Heart left ventricle (tissue), 16 donors: ENCODE measurements around the gene PIP5K1B. TPM values are rescaled to one million over a fixed set of nuclear protein-coding genes. Genes with fewer than 3 reads are reported as not detected.

Source experiments
- ATAC-seq, 4 donors: fragments of 200-7000 bp; cut with Tn5 transposase; one replicate each; pipeline ENCODE4 v1.9.1; 2020 to 2022; ENCODE audit warnings: moderate library complexity in 4 of 4, mild to moderate bottlenecking in 3 of 4, moderate number of reproducible peaks in 1 of 4
- DNase-seq, 5 donors: peaks; one replicate each; pipeline ENCODE4 v3.0.0-alpha.2; 2020
- H3K27ac ChIP-seq, 12 donors: fragments of 200-600 bp; sonication (generic) in 4 of 12; one replicate each; pipeline versions ENCODE4 v1.5.0 to v1.8.0; 2016 to 2022; ENCODE audit warnings: mild to moderate bottlenecking in 2 of 12
- H3K27me3 ChIP-seq, 9 donors: fragments of 200-600 bp; sonication (generic) in 2 of 9; one replicate each; pipeline versions ENCODE4 v1.5.1 to v1.8.0; 2016 to 2022; ENCODE audit warnings: mild to moderate bottlenecking in 3 of 9
- H3K36me3 ChIP-seq, 9 donors: fragments of 200-600 bp; sonication (generic) in 2 of 9; one replicate each; pipeline versions ENCODE4 v1.5.0 to v1.8.0; 2018 to 2022; ENCODE audit warnings: mild to moderate bottlenecking in 2 of 9
- H3K4me1 ChIP-seq, 12 donors: fragments of 200-600 bp; sonication (generic) in 4 of 12; one replicate each; pipeline versions ENCODE4 v1.5.0 to v1.8.0; 2016 to 2022; ENCODE audit warnings: mild to moderate bottlenecking in 3 of 12
- H3K4me3 ChIP-seq, 12 donors: fragments of 200-600 bp; sonication (generic) in 4 of 12; one replicate each; pipeline versions ENCODE4 v1.5.0 to v1.8.0; 2017 to 2022; ENCODE audit warnings: mild to moderate bottlenecking in 9 of 12, moderate library complexity in 4 of 12
- H3K9me3 ChIP-seq, 12 donors: fragments of 200-600 bp; sonication (generic) in 4 of 12; one replicate each; pipeline versions ENCODE4 v1.5.0 to v1.8.0; 2016 to 2022; ENCODE audit warnings: mild to moderate bottlenecking in 1 of 12
- POLR2A ChIP-seq, 2 donors: fragments of 450-650 bp; IDR thresholded peaks; one replicate each; pipeline ENCODE4 v1.6.1; 2017; ENCODE audit warnings: antibody characterized with exemption in 2 of 2, mild to moderate bottlenecking in 2 of 2, moderate library complexity in 2 of 2
- WGBS, 4 donors: extraction: QIAGEN DNeasy Blood & Tissue Kit in 2 of 4; methylation state at CpG; one replicate each; pipeline versions ENCODE4 v1.1.5 to v1.1.7; 2013 to 2018; 5-methylcytosine and 5-hydroxymethylcytosine counted together
- intact Hi-C, 10 donors: fragments of 100-400 bp; cut with DNase I; formaldehyde crosslinking; loops; one replicate each; pipeline versions ENCODE4 v1.11.1 to v1.14.2; 2022
- polyA plus RNA-seq, 2 donors: library from polyadenylated mRNA; stranded (reverse); fragments of 200-250 nt; gene quantifications; one replicate each; pipeline ENCODE4 v1.2.3, GENCODE V29; 2013
- total RNA-seq, 9 donors: library from RNA; depleted of rRNA in 2 of 9; stranded (reverse); fragments of >200 nt in 2 of 9; fragmentation: NEBNext Ultra II Directional in 3 of 9; extraction: Animal tissue kit (Norgen Biotek cat#: 25700) in 3 of 9; gene quantifications; one replicate each; pipeline versions ENCODE4 v1.1.0 to v1.2.4, GENCODE V29; 2016 to 2023
- TF ChIP-seq, protein P1 (sequence below), 12 donors: fragments of 200-600 bp; sonication (generic) in 4 of 12; IDR thresholded peaks; one replicate each; pipeline versions ENCODE4 v1.5.0 to v1.8.0; 2018 to 2022; ENCODE audit warnings: antibody characterized with exemption in 12 of 12, mild to moderate bottlenecking in 5 of 12
- donor health status: ischemic (EF 13 %, LVEDD 7.1; RV severe dilation, severe dysfunction).
- donor health status: healthy with polysubstance abuse.
- donor health status: DM: no; HTN: yes; CAD: no.
- donor health status: DM: no; HTN: no; CAD: no.
- donor health status: ischemic (EF 25% LVEDD 6.9; RV normal size, moderate dysfunction).
- donor health status: ischemic (EF 25% LVEDD 5.7; RV mildly dilated, moderate dysfunction).
- donor health status: healthy.
- donor health status: DM: yes; HTN: yes; CAD: no.
- donor health status: ischemic (EF 35%, LVEDD 5.7; RV mildly dilated, moderate dysfunction).
- donor health status: nonischemic (EF 11% LVEDD 7.7; RV severe dilation, severe dysfunction).
- donor health status: DM: yes; HTN: yes; CAD: no.
- donor health status: PGD.
- donor health status: ischemic (EF 29% LVEDD 5.4; RV normal size, mild dysfunction).
- donor health status: nonischemic (EF 23%, LVEDD 6.1; RV moderate dilation, normal function).

Gene PIP5K1B
- total and polyA plus RNA-seq, 11 donors = 8.6 to 68.0 (median 47.5) TPM

DNA sequence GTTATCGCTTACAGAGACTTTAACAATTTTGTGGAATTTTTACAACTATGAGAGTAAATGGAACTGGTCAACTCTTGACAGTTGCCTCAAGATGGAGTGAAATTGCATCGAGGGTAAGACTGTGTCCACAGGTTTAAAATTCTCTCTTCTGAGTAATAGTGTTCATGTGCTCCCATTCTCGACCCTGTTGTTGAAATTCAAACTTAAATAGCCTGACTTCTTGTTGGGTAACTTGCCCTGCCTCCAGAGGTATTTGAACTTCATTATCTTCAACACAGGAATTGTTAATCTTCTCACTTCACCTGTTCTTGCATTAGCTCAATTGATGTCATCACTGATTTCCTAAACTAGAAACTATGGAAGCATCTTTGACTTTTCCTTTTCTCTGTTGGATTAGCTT is 77.5 kb downstream of the PIP5K1B start:
- TF ChIP-seq POLR2A (IDR thresholded peaks at IDR 0.05) = no peak
- TF ChIP-seq, protein P1, sequence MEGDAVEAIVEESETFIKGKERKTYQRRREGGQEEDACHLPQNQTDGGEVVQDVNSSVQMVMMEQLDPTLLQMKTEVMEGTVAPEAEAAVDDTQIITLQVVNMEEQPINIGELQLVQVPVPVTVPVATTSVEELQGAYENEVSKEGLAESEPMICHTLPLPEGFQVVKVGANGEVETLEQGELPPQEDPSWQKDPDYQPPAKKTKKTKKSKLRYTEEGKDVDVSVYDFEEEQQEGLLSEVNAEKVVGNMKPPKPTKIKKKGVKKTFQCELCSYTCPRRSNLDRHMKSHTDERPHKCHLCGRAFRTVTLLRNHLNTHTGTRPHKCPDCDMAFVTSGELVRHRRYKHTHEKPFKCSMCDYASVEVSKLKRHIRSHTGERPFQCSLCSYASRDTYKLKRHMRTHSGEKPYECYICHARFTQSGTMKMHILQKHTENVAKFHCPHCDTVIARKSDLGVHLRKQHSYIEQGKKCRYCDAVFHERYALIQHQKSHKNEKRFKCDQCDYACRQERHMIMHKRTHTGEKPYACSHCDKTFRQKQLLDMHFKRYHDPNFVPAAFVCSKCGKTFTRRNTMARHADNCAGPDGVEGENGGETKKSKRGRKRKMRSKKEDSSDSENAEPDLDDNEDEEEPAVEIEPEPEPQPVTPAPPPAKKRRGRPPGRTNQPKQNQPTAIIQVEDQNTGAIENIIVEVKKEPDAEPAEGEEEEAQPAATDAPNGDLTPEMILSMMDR (IDR thresholded peaks at IDR 0.05) = no peak
- WGBS, 4 donors = 53 to 73% (median 67%) methylated on average over 3 of the region's 3 CpGs
- ATAC-seq (no peak), DNase-seq (no peak)
- intact Hi-C loops = loop anchor here in 7 of 10 donors (2.0 to 10.0 kb wide), 8 partner anchors 55 to 220 kb away; partner anchors contain the start of gene PIP5K1B (in 3 of the 7)
- Histone ChIP-seq H3K4me3 (peak overlapping the region in 8 of 12 donors; percentile 4 to 89 (median 72)), H3K4me1 (peaks cover 8 to 67% (median 58%) of the 10 kb centered on the region in 12 donors), H3K27ac (peak overlapping the region in 3 of 12 donors; percentile 2 to 35 (median 6)), H3K9me3 (no peaks in the 10 kb centered on the region), H3K36me3 (peaks cover 0 to 14% (median 0%) of the 10 kb centered on the region in 9 donors), H3K27me3 (no peaks in the 10 kb centered on the region)

DNA sequence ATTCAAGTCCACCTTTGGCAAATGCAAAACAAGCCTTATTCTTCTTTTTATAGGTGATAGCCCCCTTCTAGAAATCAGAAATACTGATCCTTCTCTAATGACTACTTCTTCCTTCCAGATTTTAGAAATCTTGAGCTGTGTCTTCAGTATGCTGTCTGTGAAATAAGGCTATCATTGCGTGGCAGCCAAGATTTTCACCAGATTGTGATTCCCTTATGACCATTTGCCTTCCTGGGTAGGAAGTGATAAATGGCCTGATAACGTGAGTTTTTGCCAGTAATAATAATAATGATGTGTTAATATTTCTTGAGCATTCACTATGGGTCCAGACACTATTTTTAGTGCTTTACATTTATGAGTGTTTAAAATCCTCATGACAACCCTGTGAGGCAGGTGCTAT is 80.9 kb downstream of the PIP5K1B start:
- H3K27ac ChIP-seq = no peak overlapping the region
- TF ChIP-seq, protein P1 (IDR thresholded peaks at IDR 0.05) = no peak
- no peak for TF ChIP-seq POLR2A (IDR thresholded peaks at IDR 0.05)
- no peak for ATAC-seq
- no peaks in the 10 kb centered on the region for H3K27me3 ChIP-seq
- peaks cover 8 to 63% (median 50%) of the 10 kb centered on the region in 12 donors for H3K4me1 ChIP-seq
- DNase-seq = no peak
- WGBS, 4 donors = 37 to 42% (median 41%) methylated on average over 2 of the region's 2 CpGs
- intact Hi-C loops = loop anchor here in 2 of 10 donors (5.0 to 10.0 kb wide), 3 partner anchors 46 to 201 kb away; no protein-coding TSS in a partner anchor
- peaks cover 0 to 14% (median 3%) of the 10 kb centered on the region in 9 donors for H3K36me3 ChIP-seq
- H3K4me3 ChIP-seq = no peak overlapping the region
- no peaks in the 10 kb centered on the region for H3K9me3 ChIP-seq

DNA sequence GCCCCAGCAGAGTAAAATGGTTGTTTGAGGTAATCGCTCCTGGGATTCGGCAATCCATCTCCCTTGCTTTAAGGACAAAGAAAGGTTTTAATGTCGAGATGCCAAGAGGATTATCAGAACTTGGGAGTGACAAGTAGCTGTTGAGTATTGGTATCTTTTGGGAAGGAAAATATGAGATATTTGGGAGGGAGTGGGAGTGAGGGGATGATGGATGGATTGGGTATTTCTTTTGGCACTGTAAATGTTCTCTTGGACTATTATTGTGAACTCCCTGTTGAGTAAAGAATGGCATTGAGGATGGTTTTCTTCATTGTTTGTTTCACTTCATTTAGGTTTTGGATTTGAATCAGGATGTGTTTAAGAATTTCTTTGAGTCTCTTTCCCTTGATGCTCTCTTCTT is 86.1 kb downstream of the PIP5K1B start:
- TF ChIP-seq POLR2A (IDR thresholded peaks at IDR 0.05) = no peak
- TF ChIP-seq, protein P1 (IDR thresholded peaks at IDR 0.05) = no peak
- Histone ChIP-seq H3K4me1 (peaks cover 0 to 39% (median 8%) of the 10 kb centered on the region in 12 donors), H3K36me3 (peaks cover 0 to 8% (median 3%) of the 10 kb centered on the region in 9 donors), H3K27me3 (no peaks in the 10 kb centered on the region), H3K27ac (no peak overlapping the region), H3K9me3 (no peaks in the 10 kb centered on the region), H3K4me3 (no peak overlapping the region)
- WGBS, 4 donors = 40 to 51% (median 42%) methylated on average over 3 of the region's 3 CpGs
- intact Hi-C loops = no loop called here
- DNase-seq (no peak), ATAC-seq (no peak)

DNA sequence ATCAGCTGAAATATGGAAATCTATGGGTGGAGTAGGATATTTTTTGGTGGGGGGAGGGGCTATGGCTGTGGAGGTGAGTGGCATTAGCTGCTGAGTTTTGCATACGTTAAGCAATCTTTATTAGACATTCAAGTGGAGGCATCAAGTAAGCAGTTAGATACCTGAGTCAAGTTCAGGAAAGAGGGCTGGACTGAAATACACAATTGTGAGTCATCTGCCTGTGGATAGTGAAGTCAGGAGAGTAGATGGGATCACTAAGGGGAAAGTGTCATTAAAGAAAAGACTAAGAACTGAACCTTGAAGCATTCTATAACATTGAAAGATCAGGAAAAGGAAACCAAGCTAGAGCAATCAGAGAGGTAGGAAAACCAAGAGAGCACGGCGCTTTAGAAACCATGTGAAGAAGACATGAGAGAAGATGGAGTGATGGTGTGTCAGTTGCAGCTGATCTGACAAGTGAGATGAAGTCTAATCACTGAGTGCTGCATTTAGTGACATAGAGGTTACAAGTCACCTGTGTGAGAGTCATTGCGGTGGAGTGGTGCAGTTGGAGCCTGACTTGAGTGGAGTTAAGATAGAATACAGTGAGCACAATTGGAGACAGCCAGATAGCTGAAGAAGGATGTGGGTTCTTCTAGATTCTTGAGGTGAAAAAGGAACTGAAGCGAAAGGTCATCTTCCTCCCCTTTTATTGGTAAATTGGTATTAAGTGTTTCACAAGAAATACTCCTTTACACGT is 88.7 kb downstream of the PIP5K1B start:
- intact Hi-C loops = no loop called here
- peaks cover 0 to 35% (median 3%) of the 10 kb centered on the region in 12 donors for H3K4me1 ChIP-seq

More for the DNA sequence above, 88.7 kb downstream of the PIP5K1B start:
- Histone ChIP-seq H3K4me3 (no peak overlapping the region), H3K27ac (no peak overlapping the region), H3K9me3 (no peaks in the 10 kb centered on the region), H3K27me3 (no peaks in the 10 kb centered on the region), H3K36me3 (peaks cover 0 to 3% (median 0%) of the 10 kb centered on the region in 9 donors)
- TF ChIP-seq, protein P1 (IDR thresholded peaks at IDR 0.05) = no peak
- TF ChIP-seq POLR2A (IDR thresholded peaks at IDR 0.05) = no peak
- no peak for DNase-seq
- ATAC-seq = peak in 1 of 4 donors; percentile 29
- 83 to 90% (median 88%) methylated on average over 6 of the region's 6 CpGs for WGBS, 4 donors
